GM21360 (cell line): Measurements from ENCODE around the gene WNT8B.

ENCODE experiments used
- ATAC-seq: cut with Tn5 transposase; IDR thresholded peaks from one replicate; pipeline ENCODE4 v1.9.1; 2021; ENCODE audit warnings: mild to moderate bottlenecking, moderate library complexity; ENCODE audit not compliant: unreplicated experiment

The WNT8B gene

DNA sequence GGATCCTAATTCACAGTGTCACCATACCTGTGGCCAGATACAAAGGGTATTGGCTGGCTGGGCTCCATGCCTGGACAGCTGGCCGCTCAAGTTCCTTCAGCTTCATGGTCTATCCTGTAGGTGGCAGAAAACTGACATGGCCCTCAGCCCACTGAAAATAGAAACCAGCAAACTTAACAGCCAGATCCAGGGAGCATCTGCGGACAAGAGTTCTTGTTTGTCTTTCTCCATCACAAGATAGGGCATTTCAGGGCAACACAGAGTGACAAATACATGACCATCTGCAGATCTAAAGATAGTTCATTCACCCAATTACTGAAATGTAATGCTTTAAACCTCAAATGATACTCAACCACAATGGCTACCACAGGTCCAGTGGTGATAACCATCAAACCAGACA, 54.0 kb downstream of the WNT8B start:
- no peak for ATAC-seq

- no peak for ATAC-seq
These were observed 56.0 kb downstream of the WNT8B start for GRCh38 chr10:100518761-100519241.

- ATAC-seq = no peak
These were observed 56.7 kb downstream of the WNT8B start, which contains the start of gene SEC31B for GRCh38 chr10:100519311-100520051. Gene SEC31B (minus strand): TSS chr10:100519861. CDS start chr10:100516952, 2,909 bp downstream.

GRCh38 chr10:100520811-100521210, 58.0 kb downstream of the WNT8B start:
- no peak for ATAC-seq

- no peak for ATAC-seq
These were observed 59.4 kb downstream of the WNT8B start for GRCh38 chr10:100522107-100522801.

DNA sequence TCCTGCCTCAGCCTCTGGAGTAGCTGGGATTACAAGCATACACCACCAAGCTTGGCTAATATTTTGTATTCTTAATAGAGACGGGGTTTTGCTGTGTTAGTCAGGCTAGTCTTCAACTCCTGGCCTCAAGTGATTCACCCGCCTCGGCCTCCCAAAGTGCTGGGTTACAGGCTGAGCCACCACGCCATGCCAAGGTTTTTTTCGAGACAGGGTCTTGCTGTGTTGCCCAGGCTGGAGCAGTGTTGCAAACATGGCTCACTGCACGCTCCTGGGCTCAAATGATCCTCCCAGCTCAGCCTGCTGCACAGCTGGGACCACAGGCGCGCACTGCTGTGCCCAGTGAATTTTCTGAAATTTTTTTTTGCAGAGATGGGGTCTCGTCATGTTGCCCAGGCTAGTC, 60.1 kb downstream of the WNT8B start:
- no peak for ATAC-seq

- no peak for ATAC-seq
These were observed 61.4 kb downstream of the WNT8B start for GRCh38 chr10:100524206-100524605.

GRCh38 chr10:100524638-100525037, 61.8 kb downstream of the WNT8B start:
- ATAC-seq = no peak

- ATAC-seq = no peak
These were observed 65.5 kb downstream of the WNT8B start for GRCh38 chr10:100528123-100528886.

- no peak for ATAC-seq
These were observed 66.2 kb downstream of the WNT8B start for GRCh38 chr10:100528921-100529474.

GRCh38 chr10:100529475-100530298, 66.9 kb downstream of the WNT8B start, which contains the start of gene NDUFB8:
Gene NDUFB8 (minus strand): TSS chr10:100529871. CDS start chr10:100529851, 20 bp downstream.
- ATAC-seq = no peak

DNA sequence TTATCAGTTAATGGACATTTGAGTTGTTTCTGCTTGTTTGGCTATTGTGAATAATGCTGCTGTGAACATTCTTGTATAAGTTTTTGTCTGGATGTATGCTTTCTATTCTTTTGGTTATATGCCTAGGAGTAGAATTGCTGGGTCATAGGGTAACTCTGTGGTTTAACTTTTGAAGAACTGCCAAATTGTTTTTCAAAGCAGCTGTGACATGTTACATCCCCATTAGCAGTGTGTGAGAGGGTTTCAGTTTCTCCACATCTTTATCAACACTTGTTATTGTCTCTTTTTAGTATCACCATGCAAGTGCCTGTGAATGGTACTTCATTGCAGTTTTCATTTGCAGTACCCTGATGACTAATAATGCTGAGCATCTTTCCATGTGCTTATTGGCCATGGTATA, 69.0 kb downstream of the WNT8B start:
- no peak for ATAC-seq
